ENCODE data around the gene GSS.

DNA sequence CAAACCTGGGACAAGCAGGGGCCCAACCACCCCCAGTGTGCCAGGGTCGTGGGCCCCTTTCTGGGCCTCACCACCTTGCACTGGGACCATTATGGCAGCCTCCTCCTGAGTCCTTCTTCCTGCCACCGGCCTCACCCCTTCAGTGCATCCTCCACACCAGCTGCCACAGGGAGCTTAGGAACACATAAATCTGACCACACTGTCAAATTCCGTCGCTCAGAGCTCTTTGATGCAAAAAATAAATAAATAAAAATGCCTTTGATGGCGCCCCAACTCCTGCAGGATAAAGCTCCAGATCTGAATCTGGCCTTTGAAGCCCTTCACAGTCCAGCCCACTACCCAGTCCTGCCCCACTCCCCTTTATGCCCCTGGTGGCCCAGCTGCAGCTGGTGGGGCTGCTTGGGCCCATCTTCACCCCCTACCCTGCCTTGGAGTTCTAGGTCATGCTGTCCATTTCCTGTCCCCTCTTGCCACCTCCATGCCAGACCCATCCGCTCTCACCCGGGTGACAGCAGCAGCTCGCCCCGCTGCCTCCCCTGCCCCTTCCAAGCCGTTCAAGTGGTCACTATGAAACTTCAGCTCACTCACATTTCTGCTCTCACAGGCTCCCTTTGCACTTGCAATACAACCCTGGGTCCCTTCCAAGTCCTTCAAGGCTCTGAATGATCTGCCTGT, 16.1 kb upstream of the GSS start:
- TF ChIP-seq, protein P1, sequence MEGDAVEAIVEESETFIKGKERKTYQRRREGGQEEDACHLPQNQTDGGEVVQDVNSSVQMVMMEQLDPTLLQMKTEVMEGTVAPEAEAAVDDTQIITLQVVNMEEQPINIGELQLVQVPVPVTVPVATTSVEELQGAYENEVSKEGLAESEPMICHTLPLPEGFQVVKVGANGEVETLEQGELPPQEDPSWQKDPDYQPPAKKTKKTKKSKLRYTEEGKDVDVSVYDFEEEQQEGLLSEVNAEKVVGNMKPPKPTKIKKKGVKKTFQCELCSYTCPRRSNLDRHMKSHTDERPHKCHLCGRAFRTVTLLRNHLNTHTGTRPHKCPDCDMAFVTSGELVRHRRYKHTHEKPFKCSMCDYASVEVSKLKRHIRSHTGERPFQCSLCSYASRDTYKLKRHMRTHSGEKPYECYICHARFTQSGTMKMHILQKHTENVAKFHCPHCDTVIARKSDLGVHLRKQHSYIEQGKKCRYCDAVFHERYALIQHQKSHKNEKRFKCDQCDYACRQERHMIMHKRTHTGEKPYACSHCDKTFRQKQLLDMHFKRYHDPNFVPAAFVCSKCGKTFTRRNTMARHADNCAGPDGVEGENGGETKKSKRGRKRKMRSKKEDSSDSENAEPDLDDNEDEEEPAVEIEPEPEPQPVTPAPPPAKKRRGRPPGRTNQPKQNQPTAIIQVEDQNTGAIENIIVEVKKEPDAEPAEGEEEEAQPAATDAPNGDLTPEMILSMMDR (IDR thresholded peaks at IDR 0.05; ENCODE audit: insufficient read depth, low read length): no peak
- TF ChIP-seq POLR2AphosphoS5 (IDR thresholded peaks at IDR 0.05; ENCODE audit: low read depth) (no peak), GABPA (IDR thresholded peaks at IDR 0.05; ENCODE audit: low read depth) (no peak)
- TF ChIP-seq, protein P2, sequence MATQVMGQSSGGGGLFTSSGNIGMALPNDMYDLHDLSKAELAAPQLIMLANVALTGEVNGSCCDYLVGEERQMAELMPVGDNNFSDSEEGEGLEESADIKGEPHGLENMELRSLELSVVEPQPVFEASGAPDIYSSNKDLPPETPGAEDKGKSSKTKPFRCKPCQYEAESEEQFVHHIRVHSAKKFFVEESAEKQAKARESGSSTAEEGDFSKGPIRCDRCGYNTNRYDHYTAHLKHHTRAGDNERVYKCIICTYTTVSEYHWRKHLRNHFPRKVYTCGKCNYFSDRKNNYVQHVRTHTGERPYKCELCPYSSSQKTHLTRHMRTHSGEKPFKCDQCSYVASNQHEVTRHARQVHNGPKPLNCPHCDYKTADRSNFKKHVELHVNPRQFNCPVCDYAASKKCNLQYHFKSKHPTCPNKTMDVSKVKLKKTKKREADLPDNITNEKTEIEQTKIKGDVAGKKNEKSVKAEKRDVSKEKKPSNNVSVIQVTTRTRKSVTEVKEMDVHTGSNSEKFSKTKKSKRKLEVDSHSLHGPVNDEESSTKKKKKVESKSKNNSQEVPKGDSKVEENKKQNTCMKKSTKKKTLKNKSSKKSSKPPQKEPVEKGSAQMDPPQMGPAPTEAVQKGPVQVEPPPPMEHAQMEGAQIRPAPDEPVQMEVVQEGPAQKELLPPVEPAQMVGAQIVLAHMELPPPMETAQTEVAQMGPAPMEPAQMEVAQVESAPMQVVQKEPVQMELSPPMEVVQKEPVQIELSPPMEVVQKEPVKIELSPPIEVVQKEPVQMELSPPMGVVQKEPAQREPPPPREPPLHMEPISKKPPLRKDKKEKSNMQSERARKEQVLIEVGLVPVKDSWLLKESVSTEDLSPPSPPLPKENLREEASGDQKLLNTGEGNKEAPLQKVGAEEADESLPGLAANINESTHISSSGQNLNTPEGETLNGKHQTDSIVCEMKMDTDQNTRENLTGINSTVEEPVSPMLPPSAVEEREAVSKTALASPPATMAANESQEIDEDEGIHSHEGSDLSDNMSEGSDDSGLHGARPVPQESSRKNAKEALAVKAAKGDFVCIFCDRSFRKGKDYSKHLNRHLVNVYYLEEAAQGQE (IDR thresholded peaks at IDR 0.05; ENCODE audit: insufficient replicate concordance, low read depth): no peak
